Fibroblast of skin of right biceps (primary cell): ENCODE measurements around the gene WDSUB1.
A peak's percentile ranks its signal among the peaks of the same experiment; 100 is the strongest.

ENCODE experiments used
- DNase-seq: peaks from one replicate; pipeline ENCODE4 v3.0.0-alpha.2; 2013

The WDSUB1 gene

GRCh38 chr2:159194241-159194640, 92.3 kb downstream of the WDSUB1 start:
- DNase-seq = no peak

GRCh38 chr2:159193791-159194190, 92.7 kb downstream of the WDSUB1 start:
- no peak for DNase-seq

- DNase-seq = no peak
Observed at GRCh38 chr2:159192371-159192918, 94.1 kb downstream of the WDSUB1 start.

- no peak for DNase-seq
Observed at GRCh38 chr2:159188449-159188848, 98.1 kb downstream of the WDSUB1 start.

- peak; percentile 17 for DNase-seq
Observed at GRCh38 chr2:159187106-159187505, 99.4 kb downstream of the WDSUB1 start.

GRCh38 chr2:159186462-159186861, 100.0 kb downstream of the WDSUB1 start:
- DNase-seq = no peak
